Epithelial cell of prostate (primary cell): Measurements from ENCODE around the gene ZKSCAN8.
A peak's percentile ranks its signal among the peaks of the same experiment; 100 is the strongest.

Source experiments
- DNase-seq: peaks from one replicate; pipeline ENCODE4 v3.0.0-alpha.2; 2011; ENCODE audit warnings: low read depth, low spot score
- H3K27ac ChIP-seq: fragments of 450-650 bp; 2 replicates; pipeline ENCODE4 v1.5.1; 2017; ENCODE audit warnings: mild to moderate bottlenecking

ZKSCAN8 gene

DNA sequence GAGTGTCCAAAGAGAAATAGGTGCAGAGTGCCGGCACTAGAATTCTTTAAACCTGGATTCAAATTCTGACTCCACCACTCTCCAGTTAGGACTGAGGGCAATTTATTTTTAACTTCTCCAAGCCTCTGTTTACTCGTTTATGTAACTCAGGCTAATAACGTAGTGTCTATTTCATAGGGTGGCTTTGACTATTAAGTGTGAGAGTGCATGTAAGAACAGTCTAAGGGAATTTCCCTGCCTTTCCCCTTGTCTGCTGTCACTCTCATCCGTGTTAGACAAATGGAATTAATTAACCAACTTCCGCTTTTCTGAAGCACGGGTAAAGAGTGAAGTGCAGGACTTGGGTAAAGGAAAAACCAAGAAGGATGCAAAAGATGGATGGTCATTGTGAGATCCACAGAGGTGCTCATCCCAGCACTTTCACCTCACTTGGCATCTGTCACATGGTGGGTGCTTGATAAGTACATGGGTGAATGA, 4.1 kb upstream of the ZKSCAN8 start:
- no peak for DNase-seq
- H3K27ac ChIP-seq: peak overlapping the region; percentile 70

GRCh38 chr6:28139860-28140543, 1.7 kb upstream of the ZKSCAN8 start:
- no peak overlapping the region for H3K27ac ChIP-seq
- DNase-seq: no peak

GRCh38 chr6:28140616-28141015, 1.1 kb upstream of the ZKSCAN8 start:
- H3K27ac ChIP-seq: no peak overlapping the region
- DNase-seq: no peak

GRCh38 chr6:28142446-28142845, 763 bp downstream of the ZKSCAN8 start:
- H3K27ac ChIP-seq: no peak overlapping the region
- no peak for DNase-seq

DNA sequence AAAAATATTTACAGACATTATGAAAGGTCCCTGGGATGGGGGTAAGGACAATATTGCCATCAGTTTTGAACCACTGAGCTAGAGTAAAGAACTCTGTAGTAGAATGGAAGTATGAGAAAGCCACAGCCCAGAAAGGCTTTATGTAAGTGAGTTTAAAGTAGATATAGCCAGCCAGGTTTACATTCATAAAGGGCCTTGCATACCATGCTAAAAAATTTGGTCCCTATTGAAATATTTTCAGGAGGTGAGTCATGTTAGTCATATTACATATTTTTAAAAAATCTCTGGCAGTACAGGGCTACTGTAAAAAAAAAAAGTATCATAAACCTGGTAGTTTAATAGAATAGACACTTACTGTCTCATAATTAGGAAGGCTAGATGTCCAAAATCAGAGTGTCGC, 3.5 kb downstream of the ZKSCAN8 start:
- H3K27ac ChIP-seq: no peak overlapping the region
- no peak for DNase-seq

GRCh38 chr6:28152531-28152930, 10.8 kb downstream of the ZKSCAN8 start:
- H3K27ac ChIP-seq: no peak overlapping the region
- no peak for DNase-seq

DNA sequence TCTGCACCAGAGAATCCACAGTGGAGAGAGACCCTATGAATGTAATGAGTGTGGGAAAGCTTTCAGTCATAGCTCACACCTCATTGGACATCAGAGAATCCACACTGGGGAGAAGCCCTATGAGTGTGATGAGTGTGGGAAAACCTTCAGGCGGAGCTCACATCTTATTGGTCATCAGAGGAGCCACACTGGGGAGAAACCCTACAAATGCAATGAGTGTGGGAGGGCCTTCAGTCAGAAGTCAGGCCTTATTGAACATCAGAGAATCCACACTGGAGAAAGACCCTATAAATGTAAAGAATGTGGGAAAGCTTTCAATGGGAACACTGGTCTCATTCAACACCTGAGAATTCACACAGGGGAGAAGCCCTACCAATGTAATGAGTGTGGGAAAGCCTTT, 11.9 kb downstream of the ZKSCAN8 start:
- no peak overlapping the region for H3K27ac ChIP-seq
- no peak for DNase-seq

DNA sequence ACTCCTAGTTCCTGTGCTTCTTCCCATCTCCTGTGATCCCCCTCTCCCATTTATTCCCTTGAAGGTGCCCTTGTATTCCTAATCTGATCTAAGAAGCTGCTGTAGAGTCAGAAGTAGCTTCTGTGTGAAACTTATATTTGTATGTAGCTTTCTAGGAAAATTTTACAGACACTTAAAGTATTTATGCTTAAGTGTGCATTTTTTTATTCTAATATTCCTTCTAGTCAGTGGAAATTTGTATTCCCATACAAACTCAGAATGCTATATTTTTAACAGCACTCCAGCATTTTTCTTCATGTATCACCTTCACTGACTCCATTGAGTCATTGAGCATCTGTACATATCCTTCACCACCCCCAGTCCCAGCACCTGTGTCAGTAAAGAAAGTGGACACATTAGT, 12.7 kb downstream of the ZKSCAN8 start:
- no peak for DNase-seq

GRCh38 chr6:28158318-28158717, 16.6 kb downstream of the ZKSCAN8 start:
- no peak overlapping the region for H3K27ac ChIP-seq
- DNase-seq: no peak

More for the DNA sequence above, 12.7 kb downstream of the ZKSCAN8 start:
- no peak overlapping the region for H3K27ac ChIP-seq

GRCh38 chr6:28159029-28159607, 17.4 kb downstream of the ZKSCAN8 start:
- no peak overlapping the region for H3K27ac ChIP-seq
- DNase-seq: no peak

GRCh38 chr6:28160233-28160632, 18.6 kb downstream of the ZKSCAN8 start:
- DNase-seq: no peak
- no peak overlapping the region for H3K27ac ChIP-seq

- DNase-seq: no peak
- H3K27ac ChIP-seq: no peak overlapping the region
These were observed 19.9 kb downstream of the ZKSCAN8 start for GRCh38 chr6:28161410-28162079.

GRCh38 chr6:28165563-28165962, 23.9 kb downstream of the ZKSCAN8 start:
- no peak for DNase-seq
- no peak overlapping the region for H3K27ac ChIP-seq

DNA sequence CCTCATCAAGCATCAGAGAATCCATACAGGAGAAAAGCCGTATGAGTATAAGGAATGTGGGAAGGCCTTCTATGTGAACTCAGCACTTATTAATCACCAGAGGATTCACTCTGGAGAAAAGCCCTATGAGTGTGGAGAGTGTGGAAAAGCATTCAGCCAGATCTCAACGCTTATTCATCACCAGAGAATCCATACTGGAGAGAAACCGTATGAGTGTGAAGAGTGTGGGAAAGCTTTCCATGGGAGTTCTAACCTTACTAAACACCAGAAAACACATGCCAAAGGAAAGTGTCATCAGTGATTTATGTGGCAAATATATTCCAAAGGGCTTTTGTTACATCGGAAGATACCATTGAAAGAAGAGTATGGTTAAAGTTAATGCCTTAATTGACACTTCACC, 25.4 kb downstream of the ZKSCAN8 start:
- DNase-seq: peak; percentile 20
- H3K27ac ChIP-seq: peak overlapping the region; percentile 14

DNA sequence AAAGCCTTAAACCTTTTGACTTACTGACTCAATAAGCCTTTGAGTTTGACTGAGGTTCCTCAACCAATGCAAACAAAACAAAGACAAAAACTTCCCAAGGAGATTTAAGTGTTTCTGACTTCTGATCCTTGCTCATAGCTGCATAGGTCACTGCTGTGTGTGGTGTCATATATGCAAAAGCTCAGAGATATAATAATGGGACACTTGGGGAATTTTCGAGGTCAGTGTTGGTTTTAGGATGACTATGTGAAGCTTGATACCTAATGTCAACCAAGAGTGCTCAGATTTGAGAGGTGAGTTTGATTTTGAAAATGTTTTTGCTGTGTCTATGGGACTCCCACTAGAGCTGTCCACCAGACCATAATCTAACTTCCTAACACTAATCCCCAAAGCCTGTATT, 26.2 kb downstream of the ZKSCAN8 start:
- H3K27ac ChIP-seq: no peak overlapping the region

GRCh38 chr6:28171271-28171670, 29.6 kb downstream of the ZKSCAN8 start:
- H3K27ac ChIP-seq: no peak overlapping the region
- DNase-seq: no peak

More for the DNA sequence above, 26.2 kb downstream of the ZKSCAN8 start:
- DNase-seq: no peak

DNA sequence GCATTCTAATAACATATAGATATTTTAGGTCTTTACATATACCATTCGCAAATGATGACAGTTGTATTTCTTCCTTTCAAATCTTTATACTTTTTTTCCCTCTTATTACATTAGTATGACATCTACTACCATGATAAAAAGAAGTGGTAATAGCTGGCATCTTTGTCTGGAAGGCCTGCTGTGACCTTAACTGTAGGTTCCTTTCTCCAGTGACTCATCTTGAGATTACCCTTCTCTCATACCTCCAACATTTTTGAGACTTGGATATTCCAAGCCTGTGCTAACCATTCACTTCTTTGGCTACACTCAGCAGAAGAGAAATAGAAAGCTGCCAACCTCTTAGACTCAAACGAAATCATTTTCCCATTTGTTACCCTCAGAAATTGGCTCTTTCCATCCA, 30.3 kb downstream of the ZKSCAN8 start:
- DNase-seq: no peak
- H3K27ac ChIP-seq: no peak overlapping the region

GRCh38 chr6:28176373-28176772, 34.7 kb downstream of the ZKSCAN8 start:
- H3K27ac ChIP-seq: no peak overlapping the region
- no peak for DNase-seq

GRCh38 chr6:28182255-28182654, 40.6 kb downstream of the ZKSCAN8 start:
- H3K27ac ChIP-seq: no peak overlapping the region
- DNase-seq: no peak

- no peak overlapping the region for H3K27ac ChIP-seq
- no peak for DNase-seq
These were observed 46.7 kb downstream of the ZKSCAN8 start for GRCh38 chr6:28188111-28188979.

DNA sequence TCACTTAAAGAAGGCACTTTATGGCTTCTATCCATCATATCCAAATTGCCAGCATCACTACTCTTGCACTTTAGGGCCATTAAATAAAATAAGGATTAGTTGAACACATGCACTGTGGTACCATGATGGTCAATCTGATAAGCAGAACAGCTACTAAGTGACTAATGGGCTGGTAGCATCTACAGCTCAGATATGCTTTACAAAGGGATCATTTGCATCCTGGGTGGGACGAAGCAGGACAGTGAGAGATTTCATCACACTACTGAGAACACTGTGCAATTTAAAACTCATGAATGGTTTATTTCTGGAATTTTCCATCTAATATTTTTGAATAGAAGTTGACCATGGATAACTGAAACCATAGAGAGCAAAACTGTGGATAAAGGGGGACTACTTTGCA, 58.3 kb downstream of the ZKSCAN8 start:
- DNase-seq: no peak
- H3K27ac ChIP-seq: no peak overlapping the region
